HG02885 (cell line): Measurements from ENCODE around the gene TMEM176B.
"Not testable (repeated sequence)": the region's sequence is repeated elsewhere in the genome, so short reads cannot be mapped to it uniquely, and the experiment has no call there.

ENCODE experiments used
- ATAC-seq: cut with Tn5 transposase; IDR thresholded peaks from one replicate; pipeline ENCODE4 v1.9.1; 2021; ENCODE audit warnings: mild to moderate bottlenecking; ENCODE audit not compliant: unreplicated experiment, poor library complexity

The TMEM176B gene

DNA sequence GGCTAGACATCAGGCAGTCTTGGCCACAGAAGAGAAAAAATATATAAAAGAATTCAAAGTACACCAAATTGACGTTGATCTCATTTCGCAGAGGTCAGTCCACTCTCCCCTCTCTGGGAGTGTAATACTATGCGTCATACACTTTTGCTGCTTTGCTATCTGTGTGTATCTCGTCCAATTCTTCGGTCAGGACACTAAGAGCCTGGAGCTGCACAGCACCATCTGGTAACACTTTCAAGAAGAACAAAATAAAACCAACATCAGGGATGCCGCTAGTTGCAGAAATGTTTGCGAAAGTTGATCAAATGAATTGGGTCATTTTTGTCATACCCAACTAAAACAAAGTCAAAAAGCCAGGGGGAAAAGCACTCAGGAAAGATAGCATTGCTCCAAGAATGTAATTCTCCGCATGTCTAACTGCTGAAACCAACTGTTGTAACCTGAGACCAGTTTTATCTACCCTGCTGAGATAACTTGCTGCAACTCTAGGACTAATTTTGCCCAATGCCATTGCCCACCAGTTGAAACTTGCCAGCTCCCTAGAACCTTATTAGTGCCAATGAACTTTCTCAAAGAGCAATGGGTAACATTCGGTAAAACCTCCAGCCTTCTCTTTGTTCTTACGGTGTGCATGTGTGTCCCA is 23.4 kb upstream of the TMEM176B start:
- ATAC-seq: no peak

DNA sequence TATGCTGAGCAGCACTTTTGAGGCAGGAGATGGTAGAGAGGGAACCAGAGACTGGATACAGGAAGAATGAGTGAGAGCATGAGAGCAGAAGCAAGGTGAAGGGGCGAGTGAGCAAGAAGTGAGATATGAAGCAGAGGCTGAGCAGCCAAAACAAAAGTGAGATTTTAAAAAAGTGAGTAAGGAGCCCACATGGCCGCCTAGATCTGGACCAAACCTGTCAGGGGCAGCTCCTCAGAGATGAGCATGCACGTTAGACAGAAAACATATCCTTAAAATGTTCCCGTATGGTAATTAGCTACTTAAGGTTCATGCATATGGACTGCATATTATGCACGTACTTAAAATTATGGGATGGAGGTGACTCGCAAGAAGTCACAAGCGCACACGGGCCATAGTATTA is 22.9 kb upstream of the TMEM176B start:
- no peak for ATAC-seq

DNA sequence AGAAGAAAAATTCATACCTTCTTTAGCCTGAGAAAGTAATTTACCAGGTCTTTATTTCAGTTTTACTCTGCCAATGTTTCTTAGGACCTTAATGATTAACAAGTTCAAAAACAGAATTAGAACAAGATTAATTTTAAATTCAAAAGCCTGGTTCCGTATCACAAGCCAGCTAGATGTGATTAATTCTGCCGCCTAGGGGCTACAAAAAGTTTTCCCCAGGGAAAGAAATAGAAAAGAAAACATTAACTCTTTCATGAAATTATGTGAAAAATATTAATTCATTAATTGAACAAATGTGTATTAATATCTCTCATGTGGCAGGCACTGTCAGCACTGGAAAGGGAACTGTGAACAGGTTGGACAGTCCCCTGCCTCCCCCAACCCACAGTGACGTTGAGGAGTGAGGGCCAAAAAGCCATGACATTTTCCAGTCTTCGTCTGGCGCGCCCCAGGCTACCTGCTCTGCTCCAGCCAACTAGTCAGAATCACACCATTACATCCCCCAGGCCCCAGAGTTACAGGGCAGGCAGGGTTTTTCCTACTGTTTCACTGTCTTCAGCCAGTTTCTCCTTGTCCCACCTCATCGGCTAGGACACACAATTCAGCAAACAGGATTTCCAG is 20.5 kb upstream of the TMEM176B start:
- no peak for ATAC-seq

DNA sequence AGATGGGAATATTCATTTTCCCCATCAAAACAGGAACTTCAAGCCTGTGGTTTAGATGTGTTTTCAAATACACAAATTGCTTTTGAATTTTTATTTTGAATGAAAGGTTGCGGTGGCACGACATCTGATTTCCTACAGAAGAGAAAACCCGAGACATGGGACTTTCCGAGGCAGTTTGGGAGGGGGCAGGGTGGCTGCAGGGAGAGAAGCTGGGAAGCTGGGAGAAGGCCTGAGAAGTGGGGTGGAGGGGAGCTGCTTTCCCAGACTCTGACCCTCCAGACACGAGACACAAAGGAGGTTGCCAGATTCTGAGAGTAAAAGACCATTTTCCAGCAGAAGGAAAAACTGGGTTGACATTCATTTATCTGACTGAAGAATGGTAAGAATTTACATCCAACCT is 20.0 kb upstream of the TMEM176B start:
- no peak for ATAC-seq

DNA sequence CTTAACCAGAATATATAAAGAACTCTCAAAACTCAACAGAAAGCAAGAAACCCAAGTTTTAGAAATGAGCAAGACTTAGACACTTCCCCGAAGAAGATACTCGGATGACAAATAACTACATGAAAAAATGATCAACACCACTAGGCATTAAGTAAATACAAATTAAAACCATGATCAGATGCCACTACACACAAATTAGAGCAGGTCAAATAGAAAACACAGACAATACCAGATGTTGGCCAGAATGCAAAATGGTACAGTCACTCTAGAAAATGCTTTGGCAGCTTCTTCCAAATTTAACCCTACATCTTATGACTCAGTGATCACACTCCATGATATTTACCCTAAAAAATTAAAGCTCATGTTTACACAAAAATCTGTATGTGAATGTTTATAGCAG is 18.8 kb upstream of the TMEM176B start:
- no peak for ATAC-seq

DNA sequence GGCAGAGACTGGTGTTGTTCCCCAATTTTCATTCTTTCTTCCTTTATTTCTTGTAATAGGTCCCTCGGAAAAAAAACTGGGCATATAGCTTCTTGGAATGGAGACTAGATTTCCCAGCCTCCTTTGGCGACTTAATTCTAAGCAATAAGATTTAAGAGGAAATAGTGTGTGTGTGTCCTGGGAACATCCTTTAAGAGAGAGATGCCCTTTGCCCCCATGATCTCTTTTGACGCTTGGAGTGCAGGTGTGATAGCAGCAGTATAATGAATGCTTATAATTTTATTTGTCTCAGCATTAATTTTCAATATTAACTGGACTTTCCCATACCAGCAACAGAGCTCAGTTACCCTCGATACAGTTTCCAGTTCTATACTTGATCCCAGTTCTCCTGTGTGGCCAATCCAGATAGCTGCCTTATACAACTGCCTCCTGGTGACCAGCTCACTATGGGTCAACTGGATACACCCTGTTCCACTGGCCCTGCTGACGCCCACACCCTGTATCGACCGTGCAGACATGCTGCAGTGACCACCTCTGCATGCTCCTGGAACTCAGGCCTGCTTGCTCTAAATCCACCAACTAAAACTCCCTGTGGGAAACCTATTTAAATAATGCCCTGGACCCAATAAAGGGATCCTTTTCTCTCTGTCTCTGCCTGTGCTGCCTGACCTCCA is 14.3 kb upstream of the TMEM176B start:
- no peak for ATAC-seq

DNA sequence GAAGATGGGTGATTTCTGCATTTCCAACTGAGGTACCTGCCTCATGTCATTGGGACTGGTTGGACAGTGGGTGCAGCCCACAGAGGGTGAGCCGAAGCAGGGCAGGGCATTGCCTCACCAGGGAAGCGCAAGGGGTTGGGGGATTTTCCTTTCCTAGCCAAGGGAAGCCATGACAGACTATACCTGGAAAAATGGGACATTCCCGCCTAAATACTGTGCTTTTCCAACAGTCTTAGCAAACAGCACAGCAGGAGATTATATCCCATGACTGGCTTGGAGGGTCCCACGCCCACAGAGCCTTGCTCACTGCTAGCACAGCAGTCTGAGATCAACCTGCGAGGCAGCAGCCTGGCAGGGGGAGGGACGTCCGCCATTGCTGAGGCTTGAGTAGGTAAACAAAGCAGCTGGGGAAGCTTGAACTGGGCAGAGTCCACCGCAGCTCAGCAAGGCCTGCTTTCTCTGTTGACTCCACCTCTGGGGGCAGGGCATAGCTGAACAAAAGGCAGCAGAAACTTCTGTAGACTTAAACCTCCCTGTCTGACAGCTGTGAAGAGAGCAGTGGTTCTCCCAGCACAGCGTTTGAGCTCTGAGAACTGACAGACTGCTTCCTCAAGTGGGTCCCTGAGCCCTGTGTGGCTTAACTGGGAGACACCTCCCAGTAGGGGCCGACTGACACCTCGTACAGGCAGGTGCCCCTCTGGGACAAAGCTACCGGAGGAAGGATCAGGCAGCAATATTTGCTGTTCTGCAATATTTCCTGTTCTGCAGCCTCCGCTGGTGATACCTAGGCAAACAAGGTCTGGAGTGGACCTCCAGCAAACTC is 7.7 kb upstream of the TMEM176B start:
- not testable (repeated sequence) for ATAC-seq

DNA sequence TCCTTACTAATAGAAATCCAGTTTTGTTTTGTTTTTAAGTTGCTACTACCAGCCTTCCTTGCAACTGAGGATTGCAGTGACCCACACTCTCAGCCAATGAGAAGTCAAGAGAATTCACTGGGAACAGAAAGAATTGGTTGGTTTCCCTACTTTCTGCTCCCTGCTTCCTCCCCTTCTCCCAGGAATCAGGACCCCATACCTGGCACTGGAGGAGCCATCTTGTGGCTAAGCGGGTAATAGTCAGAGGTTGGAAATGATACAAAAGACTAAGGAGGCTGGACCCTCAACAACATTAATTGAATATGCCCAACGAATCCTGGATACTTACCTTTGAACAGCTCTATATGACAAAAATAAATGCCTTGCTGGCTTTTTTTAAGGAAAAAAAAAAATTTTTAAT is 6.7 kb upstream of the TMEM176B start:
- ATAC-seq: no peak

DNA sequence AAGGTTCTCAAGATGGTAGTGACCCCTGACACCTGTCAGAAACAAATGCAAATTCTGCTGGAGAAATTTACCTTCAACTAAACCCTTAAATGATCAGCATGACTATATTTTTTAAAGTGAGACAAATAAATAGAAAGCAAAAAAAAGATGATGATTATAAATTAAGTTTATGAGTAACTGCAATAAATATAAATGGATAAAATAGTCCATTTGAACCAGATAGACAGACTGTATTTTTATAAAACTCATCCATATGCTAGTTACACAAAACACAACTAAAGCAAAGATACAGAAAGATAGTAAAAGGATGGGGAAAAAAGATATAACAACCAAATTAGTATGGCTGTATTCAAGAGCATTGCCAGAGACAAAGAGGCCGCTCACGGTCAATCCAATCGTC is 6.3 kb upstream of the TMEM176B start:
- ATAC-seq: no peak

DNA sequence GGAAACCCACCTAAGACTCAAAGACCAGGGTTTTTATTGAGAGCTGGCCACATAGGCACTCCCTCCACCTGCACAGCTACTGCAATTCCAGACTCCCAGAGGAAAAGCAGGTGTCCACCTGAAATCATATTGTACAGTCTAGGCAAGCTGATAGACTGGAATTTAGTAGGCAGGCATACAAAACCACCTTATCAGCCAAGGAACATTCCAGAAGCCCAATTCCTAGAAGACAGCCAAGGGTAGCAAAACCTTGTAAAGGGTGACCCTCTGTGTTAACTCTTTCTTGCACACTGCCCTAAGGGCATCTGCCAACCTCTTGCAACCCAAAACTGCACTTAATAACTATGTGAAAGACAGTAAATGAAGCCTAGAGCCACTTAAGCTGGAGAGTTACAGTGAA is 5.7 kb upstream of the TMEM176B start:
- no peak for ATAC-seq

DNA sequence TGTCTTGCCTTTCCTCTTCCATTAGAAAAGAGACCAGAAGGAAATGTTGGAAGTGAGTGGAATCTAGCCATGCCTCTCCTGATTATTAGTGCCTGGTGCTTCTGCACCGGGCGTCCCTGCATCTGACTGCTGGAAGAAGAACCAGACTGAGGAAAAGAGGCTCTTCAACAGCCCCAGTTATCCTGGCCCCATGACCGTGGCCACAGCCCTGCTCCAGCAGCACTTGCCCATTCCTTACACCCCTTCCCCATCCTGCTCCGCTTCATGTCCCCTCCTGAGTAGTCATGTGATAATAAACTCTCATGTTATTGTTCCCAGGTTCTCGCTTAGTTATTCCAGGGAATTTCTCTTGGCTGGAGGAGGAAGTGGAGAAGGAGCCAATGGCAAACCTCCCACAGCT is 4.6 kb upstream of the TMEM176B start:
- ATAC-seq: no peak

DNA sequence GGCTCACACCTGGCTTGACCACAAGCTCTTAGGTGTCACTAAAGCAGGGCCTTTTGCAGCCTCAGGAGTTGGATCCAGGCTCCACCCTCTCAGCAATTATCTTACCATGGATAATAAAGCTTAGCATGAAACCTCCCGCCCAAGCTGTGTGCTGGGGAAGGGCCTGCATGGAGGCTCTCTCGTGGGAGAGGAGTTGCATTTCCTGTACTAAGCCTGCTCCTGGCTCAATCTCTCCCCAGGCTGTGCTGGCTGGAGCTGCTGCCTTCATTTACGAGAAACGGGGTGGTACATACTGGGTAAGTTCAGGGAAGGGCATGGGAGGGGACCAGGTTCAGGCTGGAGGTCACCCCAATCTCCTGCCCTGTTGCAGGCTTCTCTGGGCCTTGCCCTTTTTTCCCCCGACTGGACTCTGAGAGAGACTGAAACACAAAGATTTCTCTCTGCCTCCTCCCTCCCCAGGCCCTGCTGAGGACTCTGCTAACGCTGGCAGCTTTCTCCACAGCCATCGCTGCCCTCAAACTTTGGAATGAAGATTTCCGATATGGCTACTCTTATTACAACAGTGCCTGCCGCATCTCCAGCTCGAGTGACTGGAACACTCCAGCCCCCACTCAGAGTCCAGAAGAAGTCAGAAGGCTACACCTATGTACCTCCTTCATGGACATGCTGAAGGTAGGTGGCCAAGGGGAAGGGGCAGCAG is 3.1 kb upstream of the TMEM176B start:
- no peak for ATAC-seq

DNA sequence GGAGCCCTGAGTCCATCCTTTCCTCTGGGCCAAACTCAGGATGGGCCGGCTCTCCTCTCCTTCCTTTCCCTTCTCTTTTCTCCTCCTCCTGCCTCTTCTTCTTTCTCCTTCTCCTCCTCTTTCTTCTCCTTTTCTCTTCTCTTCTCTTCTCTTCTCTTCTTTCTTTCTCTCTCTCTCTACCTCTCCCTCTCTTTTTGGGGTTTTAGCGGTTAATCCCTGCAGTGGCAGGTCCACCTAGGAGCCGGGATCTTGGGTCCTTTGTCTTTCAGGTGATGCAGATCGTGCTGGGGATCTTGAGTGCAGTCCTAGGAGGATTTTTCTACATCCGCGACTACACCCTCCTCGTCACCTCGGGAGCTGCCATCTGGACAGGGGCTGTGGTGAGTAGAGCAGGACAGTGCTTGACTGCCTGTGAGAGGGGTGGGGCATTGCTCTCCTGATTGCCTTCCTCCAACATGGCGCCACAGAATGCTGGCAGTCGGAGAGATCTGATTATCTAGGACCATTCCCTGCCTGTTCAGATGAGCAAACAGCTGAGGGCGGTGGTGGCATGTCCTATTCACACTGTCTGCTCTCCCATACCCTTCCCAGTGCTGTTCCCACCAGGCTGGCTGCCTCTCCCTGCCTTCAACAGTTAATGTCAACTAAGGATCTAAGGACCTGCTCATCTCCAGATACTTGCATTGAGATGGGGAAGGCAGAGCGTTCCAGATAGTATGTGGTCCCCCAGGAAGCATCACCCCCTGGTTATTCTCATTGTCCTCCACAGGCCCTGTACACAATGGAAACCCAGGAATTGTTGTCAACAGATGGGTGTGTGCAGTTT is 2.0 kb upstream of the TMEM176B start:
- no peak for ATAC-seq

DNA sequence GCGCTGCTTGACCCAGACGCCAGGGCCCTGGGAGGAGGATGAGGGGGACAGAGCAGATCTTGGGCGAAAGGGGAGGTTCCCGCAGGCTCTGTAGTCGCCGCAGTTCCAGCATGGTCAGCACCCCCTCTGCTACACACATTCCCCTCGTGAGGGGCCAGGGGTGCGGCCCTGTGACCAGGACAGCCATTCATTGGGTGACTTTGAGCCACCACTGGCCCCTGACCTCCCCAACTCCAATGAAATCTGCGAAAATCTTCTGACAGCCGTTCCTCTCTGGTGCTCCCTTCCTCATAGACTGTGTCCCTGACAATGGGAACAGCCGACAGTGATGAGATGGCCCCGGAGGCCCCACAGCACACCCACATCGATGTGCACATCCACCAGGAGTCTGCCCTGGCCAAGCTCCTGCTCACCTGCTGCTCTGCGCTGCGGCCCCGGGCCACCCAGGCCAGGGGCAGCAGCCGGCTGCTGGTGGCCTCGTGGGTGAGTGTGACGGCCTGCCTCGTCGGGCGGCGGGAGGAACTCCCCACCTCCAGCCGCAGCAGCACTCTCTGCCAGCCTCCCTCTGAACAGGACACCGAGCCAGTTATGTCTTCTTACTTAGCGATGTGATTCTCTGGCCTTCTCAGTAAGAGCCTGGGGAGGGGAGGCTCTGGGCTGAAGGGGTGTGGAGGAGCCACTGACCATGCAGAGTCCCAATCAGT is 1.2 kb upstream of the TMEM176B start:
- no peak for ATAC-seq

DNA sequence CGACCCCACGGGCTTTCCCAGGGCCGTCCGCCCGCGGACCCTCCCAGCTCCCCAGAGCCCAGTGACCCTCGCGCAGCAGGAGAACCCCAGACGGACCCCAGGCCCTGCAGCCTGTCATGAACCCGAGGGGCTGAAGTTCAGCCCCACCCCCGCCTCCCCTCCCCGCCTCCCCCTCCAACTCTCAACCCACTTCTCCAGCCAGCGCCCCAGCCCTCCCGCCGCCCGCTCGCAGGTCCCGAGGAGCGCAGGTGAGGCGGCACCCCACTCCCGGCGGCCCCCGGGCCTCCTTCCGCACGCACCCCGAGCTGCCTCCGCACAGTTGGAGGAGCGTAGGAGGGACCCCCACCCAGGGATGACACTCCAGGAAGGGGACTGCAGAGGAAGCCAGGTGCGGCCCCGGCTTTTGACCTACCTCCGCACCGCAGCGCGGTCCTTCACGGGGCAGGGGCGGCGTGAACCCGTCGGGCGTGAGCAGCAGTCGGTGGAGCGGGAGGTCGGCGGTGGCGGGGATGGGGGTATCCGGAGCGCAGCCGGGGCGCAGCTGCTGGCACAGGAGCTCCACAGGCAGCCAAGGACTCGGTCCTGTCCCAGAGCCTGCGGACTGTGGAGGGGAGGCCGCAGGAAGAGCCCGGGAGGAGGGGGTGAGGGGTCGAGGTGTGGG is 547 bp upstream of the TMEM176B start, which contains the start of gene TMEM176A:
TMEM176A (plus strand) TSS at position 189 of the 661 bp plus-strand sequence. CDS start 782 bp downstream, outside the sequence.
- ATAC-seq: no peak

DNA sequence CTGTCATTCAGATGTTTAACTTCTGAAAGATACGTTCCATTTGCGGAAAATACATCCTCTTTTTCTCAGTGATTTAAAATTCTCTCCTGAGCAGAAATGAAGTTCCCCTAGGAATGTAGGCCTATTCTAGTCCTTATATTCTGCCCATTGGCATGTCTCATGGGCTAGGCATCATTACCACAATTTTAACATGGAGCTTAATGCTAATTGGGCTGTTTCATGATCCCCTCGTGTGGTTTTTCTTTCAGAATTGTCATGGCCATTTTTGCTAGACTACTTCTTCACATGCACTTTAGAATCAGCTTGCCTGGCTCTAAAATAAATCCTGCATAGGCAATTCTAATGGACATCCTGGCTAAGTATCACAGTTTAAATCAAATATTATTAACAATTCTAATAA is 1.0 kb downstream of the TMEM176B start:
- no peak for ATAC-seq

DNA sequence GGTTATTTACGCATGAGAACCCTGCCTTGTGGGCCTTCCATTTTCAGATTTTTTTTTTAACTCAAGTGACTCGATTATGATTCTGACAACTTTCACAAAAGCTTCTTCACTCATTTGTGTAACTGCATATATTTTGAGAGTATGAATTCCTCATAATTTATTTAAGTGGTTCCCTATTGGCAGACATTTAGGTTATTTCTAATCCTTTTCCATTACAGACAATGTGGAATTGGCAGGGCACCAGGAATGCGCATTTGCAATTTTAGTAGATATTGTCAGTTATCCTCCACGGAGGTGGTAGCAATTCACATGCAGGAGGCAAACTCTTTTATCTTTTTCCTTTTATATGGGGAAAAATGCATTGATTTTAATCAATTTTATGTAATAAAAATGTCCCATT is 2.5 kb downstream of the TMEM176B start:
- ATAC-seq: no peak

DNA sequence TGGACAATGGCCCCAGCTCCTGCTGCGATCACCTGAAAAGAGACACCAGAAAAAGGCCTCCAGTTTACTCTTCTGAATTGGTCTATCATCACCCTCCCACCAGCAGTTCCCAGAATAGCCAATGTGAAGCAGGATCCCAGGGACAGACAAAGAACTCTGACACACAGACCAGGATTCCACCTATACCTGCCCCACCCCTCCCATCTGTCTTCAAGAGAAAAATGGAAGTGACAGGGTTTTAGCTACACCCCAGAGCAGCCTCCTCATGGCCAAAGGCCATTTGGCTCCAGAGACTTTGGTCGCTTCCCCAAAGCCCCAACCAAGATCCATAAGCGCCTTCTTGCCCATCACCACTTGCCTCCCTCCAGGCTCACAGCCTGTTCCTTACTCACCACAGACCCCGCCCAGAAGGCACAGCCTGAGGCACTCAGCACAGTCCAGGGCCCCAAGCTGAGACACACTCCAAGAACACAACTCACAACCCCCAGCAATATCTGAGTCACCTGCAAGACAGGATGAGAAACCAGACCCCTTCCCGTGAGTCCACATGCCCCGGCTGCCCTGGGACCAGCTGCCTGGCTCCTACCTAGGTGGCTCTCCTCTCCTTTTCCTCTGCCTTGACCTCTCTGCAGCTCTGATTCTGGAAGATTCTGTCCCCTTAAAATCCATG is 6.5 kb downstream of the TMEM176B start:
- ATAC-seq: no peak
